Fibroblast of skin of back (primary cell): ENCODE results near the gene DSC1.

Experiments
- DNase-seq: peaks from one replicate; pipeline ENCODE4 v3.0.0-alpha.2; 2013

DSC1 gene

GRCh38 chr18:31102941-31103340 lies 59.7 kb downstream of the DSC1 start:
- no peak for DNase-seq

GRCh38 chr18:31102025-31102684 lies 60.5 kb downstream of the DSC1 start, which contains the start of gene DSC2:
TSS of gene DSC2 (minus strand) at chr18:31102421. CDS start at chr18:31101971, 450 bp downstream.
- no peak for DNase-seq

- no peak for DNase-seq
Measured at GRCh38 chr18:31101183-31102024, 61.3 kb downstream of the DSC1 start.

- no peak for DNase-seq
Measured at GRCh38 chr18:31100436-31101182, 62.0 kb downstream of the DSC1 start.

- DNase-seq: no peak
Measured at GRCh38 chr18:31099450-31100230, 63.0 kb downstream of the DSC1 start.

- DNase-seq: no peak
Measured at GRCh38 chr18:31098878-31099277, 63.8 kb downstream of the DSC1 start.

- DNase-seq: no peak
Measured at GRCh38 chr18:31097666-31098065, 65.0 kb downstream of the DSC1 start.

- no peak for DNase-seq
Measured at GRCh38 chr18:31093880-31094279, 68.8 kb downstream of the DSC1 start.

GRCh38 chr18:31093294-31093693 lies 69.4 kb downstream of the DSC1 start:
- no peak for DNase-seq

GRCh38 chr18:31091350-31091749 lies 71.3 kb downstream of the DSC1 start:
- no peak for DNase-seq

GRCh38 chr18:31088532-31088931 lies 74.1 kb downstream of the DSC1 start:
- no peak for DNase-seq

- no peak for DNase-seq
Measured at GRCh38 chr18:31079973-31080372, 82.7 kb downstream of the DSC1 start.
